ENCODE data around the gene C2CD5. TPM values are rescaled to one million over a fixed set of nuclear protein-coding genes. Genes with fewer than 3 reads are reported as not detected.

The C2CD5 gene
- total RNA-seq, 1 donor from 2014 or later = 6.6 TPM

GRCh38 chr12:22541496-22542155, 2.7 kb downstream of the C2CD5 start:
- Histone ChIP-seq H3K4me3 (ENCODE audit: low read depth, low read length) (no peak overlapping the region), H3K36me3 (ENCODE audit: control insufficient read depth, insufficient read depth, low read length) (no peaks in the 10 kb centered on the region), H3K27me3 (ENCODE audit: control insufficient read depth, insufficient read depth, low read length) (no peaks in the 10 kb centered on the region)
- FAIRE-seq (no peak), DNase-seq (ENCODE audit: low read depth) (peak; percentile 35)
- no peak for TF ChIP-seq CTCF (IDR thresholded peaks at IDR 0.05; ENCODE audit: insufficient read depth, low read length, severe bottlenecking)

GRCh38 chr12:22539055-22539454, 5.3 kb downstream of the C2CD5 start:
- TF ChIP-seq CTCF (IDR thresholded peaks at IDR 0.05; ENCODE audit: insufficient read depth, low read length, severe bottlenecking) = no peak
- Histone ChIP-seq H3K36me3 (ENCODE audit: control insufficient read depth, insufficient read depth, low read length) (no peaks in the 10 kb centered on the region), H3K4me3 (ENCODE audit: low read depth, low read length) (no peak overlapping the region), H3K27me3 (ENCODE audit: control insufficient read depth, insufficient read depth, low read length) (no peaks in the 10 kb centered on the region)
- DNase-seq (ENCODE audit: low read depth) = no peak
- FAIRE-seq = no peak

GRCh38 chr12:22538311-22538710, 6.0 kb downstream of the C2CD5 start:
- peaks cover 1% of the 10 kb centered on the region for H3K36me3 ChIP-seq (ENCODE audit: control insufficient read depth, insufficient read depth, low read length)
- H3K4me3 ChIP-seq (ENCODE audit: low read depth, low read length) = no peak overlapping the region
- no peak for TF ChIP-seq CTCF (IDR thresholded peaks at IDR 0.05; ENCODE audit: insufficient read depth, low read length, severe bottlenecking)
- H3K27me3 ChIP-seq (ENCODE audit: control insufficient read depth, insufficient read depth, low read length) = no peaks in the 10 kb centered on the region
- DNase-seq (ENCODE audit: low read depth) (no peak), FAIRE-seq (no peak)

GRCh38 chr12:22536971-22537544, 7.3 kb downstream of the C2CD5 start:
- no peak for TF ChIP-seq CTCF (IDR thresholded peaks at IDR 0.05; ENCODE audit: insufficient read depth, low read length, severe bottlenecking)
- Histone ChIP-seq H3K4me3 (ENCODE audit: low read depth, low read length) (no peak overlapping the region), H3K36me3 (ENCODE audit: control insufficient read depth, insufficient read depth, low read length) (peaks cover 1% of the 10 kb centered on the region), H3K27me3 (ENCODE audit: control insufficient read depth, insufficient read depth, low read length) (no peaks in the 10 kb centered on the region)
- no peak for DNase-seq (ENCODE audit: low read depth)
- FAIRE-seq = no peak

GRCh38 chr12:22536346-22536945, 7.9 kb downstream of the C2CD5 start:
- Histone ChIP-seq H3K36me3 (ENCODE audit: control insufficient read depth, insufficient read depth, low read length) (peaks cover 1% of the 10 kb centered on the region), H3K27me3 (ENCODE audit: control insufficient read depth, insufficient read depth, low read length) (no peaks in the 10 kb centered on the region), H3K4me3 (ENCODE audit: low read depth, low read length) (no peak overlapping the region)
- no peak for TF ChIP-seq CTCF (IDR thresholded peaks at IDR 0.05; ENCODE audit: insufficient read depth, low read length, severe bottlenecking)
- FAIRE-seq (no peak), DNase-seq (ENCODE audit: low read depth) (no peak)
